ENCODE measurements around the gene RUNX2.

DNA sequence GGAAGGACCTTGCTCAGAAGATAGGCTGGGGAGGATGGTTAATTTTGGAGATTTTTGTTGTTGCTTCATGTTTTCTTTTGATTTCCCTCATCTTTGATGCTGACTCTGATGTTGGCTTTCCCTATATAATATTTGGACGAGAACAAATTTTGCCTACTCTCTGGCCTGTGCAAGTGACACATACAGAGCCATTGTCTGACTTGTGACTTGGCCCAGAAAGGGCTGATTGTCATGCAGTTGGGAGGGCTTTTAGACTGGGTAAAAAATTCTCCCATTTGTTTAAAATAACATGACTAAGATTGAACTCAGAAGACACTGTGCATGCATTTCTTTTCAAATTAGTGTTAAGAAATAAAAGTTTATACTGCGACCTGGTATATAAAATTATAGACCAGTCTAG lies 148.2 kb downstream of the RUNX2 start:
- TF ChIP-seq, protein P1, sequence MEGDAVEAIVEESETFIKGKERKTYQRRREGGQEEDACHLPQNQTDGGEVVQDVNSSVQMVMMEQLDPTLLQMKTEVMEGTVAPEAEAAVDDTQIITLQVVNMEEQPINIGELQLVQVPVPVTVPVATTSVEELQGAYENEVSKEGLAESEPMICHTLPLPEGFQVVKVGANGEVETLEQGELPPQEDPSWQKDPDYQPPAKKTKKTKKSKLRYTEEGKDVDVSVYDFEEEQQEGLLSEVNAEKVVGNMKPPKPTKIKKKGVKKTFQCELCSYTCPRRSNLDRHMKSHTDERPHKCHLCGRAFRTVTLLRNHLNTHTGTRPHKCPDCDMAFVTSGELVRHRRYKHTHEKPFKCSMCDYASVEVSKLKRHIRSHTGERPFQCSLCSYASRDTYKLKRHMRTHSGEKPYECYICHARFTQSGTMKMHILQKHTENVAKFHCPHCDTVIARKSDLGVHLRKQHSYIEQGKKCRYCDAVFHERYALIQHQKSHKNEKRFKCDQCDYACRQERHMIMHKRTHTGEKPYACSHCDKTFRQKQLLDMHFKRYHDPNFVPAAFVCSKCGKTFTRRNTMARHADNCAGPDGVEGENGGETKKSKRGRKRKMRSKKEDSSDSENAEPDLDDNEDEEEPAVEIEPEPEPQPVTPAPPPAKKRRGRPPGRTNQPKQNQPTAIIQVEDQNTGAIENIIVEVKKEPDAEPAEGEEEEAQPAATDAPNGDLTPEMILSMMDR (IDR thresholded peaks at IDR 0.05): no peak
- no peak for TF ChIP-seq POLR2A (IDR thresholded peaks at IDR 0.05)
